GM21737 (cell line): Measurements from ENCODE around the gene TMEM119.

Source experiments
- ATAC-seq: cut with Tn5 transposase; IDR thresholded peaks from one replicate; pipeline ENCODE4 v1.9.1; 2021; ENCODE audit warnings: mild to moderate bottlenecking, moderate library complexity; ENCODE audit not compliant: unreplicated experiment

TMEM119 gene, protein sequence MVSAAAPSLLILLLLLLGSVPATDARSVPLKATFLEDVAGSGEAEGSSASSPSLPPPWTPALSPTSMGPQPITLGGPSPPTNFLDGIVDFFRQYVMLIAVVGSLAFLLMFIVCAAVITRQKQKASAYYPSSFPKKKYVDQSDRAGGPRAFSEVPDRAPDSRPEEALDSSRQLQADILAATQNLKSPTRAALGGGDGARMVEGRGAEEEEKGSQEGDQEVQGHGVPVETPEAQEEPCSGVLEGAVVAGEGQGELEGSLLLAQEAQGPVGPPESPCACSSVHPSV

DNA sequence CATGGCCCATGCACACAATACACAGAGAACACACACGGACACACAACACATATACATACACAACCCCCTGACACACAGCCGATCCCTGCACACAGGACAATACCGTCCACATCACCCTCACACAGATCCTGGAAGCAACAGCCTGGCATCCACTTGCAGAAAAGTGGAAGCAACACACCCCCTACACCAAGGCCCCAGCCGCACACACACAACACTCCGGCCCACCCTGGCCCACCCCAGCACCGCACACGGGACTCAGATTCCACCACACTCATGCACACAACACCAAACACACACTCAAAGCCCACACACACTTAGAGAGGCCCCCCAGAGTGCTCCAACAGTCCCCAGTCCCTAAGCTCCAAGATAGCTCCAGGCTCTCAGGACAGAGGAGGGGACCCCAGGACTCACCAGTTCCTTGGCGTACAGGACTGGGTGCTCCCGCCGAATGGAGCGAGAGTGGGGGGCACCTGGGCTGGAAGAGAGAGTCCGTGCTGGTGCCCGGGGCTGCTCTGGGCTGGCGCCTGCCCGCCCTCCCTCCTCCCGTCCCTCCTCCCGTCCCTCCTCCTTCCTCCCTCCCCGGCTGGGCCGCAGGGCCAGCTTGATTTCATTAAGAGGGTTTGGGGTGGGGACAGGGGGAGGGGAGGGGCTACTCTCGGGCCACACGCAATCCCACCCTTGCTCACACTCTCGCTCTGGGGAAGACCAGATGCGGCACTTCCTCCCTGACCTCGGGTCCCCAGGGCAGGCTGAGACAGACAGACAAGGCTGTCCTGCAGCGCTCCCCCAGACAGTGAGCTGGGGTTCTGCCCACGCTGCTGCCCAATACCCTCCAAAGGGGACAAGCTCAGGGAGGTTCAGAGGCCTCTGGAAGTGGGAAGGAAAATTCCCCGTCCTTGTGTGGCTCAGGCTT, at the start of gene TMEM119:
Gene TMEM119 (minus strand): TSS at position 526 of the 913 bp plus-strand sequence. CDS start 5,701 bp downstream, outside the sequence.
- no peak for ATAC-seq

DNA sequence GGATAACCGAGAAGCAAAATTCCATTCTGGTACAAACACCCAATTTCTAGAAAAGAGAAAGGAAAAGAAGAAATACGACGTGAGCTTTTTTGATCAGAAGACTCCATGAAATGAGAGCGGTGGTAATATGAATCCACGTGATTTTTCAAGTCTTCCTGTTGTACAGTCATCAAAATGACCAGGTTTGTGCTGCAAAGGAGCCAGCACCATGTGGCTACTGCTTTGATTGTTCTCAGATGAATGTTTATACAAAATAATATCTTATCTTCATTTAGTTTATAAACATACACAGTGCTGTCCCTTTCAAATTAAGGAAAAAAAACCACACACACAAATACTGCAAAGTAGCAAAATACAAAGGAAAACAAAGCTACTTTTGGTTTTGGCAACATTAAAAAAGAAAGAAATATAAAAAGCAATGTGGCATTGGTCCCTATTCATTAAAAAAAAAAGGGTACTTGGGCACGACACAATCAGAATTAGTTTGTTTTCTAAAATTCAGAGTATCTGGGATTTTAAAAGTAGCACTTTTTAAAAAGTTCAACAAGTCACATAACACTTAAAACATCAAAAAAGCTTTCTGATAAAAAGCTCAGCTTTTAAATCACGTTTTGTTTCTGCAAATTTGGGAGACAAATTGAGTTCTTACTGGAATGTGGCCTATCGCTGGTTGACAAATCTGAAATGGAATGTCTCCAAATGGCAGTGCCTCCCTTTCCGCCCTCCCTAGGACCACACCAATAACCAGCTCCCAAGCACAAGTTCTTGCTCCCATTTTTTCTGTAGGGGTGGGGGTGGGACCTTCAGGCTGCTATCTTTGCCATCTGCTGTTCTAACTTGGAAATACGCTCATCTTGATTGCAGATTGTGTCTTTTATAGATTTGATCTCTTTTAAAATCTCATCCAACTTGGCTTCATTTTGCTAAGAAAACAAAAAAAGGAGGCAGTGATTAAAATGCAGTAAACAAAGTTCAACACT, 49.0 kb upstream of the TMEM119 start:
- no peak for ATAC-seq

- no peak for ATAC-seq
Observed at GRCh38 chr12:108645686-108646599, 48.1 kb upstream of the TMEM119 start.

DNA sequence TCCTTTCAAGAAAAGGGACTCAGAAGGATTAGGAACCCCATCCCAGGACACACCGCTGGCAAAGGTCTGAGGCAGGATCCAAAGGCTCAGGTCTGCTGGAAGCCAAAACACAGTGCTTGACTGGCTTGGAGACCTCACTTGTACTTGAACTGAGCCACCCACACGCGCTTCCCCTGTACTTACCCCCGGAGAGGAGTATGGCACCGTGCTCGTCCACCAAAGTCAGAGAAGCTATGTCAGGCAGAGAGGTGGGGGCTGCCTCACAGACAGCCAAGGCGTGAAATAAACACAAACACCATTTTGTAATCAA, 46.9 kb upstream of the TMEM119 start:
- no peak for ATAC-seq

GRCh38 chr12:108643941-108644810, 46.3 kb upstream of the TMEM119 start:
- no peak for ATAC-seq

GRCh38 chr12:108642899-108643654, 45.2 kb upstream of the TMEM119 start:
- no peak for ATAC-seq

- ATAC-seq: no peak
Observed at GRCh38 chr12:108642269-108642870, 44.5 kb upstream of the TMEM119 start.

DNA sequence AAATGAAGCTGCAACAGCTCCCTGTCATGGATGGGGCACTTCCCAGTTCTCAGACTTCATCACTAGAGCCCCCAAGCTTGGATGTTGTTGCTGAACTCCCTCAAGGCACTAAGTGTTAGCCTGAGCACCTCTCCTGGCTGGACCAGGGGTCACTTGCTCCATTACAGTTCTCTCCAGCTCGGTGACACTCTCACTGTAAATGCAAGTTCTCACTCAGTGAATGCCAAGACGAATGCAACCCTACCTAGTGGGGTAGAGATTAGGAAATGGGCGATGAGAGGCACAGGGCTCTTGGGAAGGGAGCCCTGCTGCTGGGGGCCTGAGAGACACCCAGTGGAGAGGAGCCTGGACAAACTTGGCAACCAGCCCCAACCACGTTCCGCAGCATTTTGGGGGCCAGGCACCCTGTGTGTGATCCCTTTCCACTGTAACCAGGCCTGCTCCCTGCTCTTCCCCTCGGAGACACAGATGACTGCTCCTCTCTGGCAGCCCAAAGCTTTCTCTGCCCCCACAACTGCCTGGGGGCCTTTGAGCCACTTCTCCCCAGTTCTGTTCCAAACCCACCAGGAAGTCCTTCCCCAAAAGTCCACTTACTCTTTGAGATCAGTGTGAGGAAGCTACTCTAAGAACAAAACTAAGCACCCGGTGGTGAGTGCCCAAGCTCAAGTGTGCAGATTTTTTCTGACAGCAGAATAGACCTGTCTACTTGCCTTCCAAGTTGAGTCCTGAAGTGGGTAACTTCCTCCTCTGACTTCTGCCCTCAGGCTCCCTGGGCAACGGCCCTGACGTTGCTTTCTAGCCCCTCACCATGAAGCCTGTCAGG, 43.8 kb upstream of the TMEM119 start:
- ATAC-seq: no peak

DNA sequence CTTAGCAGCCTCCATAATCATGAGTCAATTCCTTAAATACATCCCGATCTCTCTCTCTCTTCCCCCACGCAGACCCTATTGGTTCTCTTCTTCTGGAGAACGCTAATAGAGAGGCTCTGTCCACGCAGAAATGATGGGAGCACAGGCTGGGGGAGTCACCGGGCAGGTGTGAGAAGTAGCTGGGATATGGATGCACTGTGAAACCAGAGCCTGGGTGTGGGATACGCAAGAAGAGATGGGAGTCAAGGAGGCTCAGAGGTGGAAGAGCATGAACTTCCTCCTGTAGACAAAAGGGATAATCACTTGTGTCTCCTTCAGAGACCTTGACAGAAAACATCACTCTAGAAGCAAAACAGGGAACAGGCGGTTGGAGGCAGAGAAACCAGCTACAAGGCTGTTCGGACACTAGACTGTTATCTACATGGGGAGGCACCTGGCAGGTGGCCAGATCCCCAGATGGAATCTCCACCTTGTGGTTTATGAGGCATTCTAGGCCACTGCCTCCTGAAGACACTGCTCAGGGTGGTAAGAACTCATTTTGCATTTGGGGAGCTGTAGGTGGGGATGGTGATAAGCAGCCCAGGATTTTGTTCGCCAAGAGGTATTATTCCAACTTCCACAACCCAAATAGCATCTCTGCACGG, 43.0 kb upstream of the TMEM119 start:
- ATAC-seq: no peak

DNA sequence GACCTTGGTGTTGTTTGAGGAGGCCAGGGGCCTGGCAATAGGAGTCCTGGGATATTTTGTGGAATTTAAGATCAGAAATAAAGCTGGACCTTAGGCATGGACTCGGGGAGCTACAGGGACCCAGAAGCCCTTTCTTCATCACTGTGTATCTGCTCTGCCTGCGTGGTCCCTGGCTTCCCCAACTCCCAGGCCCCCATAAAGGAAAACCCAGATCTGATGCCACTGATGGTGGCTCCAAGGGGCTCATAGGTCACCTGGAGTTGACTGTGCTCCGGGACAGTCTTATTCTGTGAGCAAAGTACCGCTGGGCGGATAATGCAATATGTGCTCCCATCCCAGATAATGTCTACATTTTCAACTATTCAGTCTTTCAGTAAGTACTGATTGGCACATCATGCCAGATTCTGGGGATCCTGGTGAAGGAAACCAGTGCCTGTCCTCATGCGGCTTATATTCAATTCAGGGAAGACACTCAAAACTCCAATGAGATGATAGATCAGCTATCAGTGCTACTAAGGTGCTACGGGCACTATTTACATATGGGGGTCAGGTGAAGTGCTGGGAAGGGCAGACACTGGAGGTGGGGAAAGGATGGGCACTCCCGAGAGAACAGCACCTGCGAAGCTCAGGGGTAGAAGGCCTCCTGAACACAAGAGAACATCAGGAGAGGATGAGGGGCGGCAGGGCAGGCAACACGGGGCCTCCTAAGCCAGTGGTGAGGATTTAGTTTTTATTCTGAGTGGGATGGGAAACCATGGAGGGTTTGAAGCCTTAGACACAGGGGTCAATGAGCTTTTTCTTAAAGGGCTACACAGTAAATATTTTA, 41.3 kb upstream of the TMEM119 start:
- no peak for ATAC-seq

DNA sequence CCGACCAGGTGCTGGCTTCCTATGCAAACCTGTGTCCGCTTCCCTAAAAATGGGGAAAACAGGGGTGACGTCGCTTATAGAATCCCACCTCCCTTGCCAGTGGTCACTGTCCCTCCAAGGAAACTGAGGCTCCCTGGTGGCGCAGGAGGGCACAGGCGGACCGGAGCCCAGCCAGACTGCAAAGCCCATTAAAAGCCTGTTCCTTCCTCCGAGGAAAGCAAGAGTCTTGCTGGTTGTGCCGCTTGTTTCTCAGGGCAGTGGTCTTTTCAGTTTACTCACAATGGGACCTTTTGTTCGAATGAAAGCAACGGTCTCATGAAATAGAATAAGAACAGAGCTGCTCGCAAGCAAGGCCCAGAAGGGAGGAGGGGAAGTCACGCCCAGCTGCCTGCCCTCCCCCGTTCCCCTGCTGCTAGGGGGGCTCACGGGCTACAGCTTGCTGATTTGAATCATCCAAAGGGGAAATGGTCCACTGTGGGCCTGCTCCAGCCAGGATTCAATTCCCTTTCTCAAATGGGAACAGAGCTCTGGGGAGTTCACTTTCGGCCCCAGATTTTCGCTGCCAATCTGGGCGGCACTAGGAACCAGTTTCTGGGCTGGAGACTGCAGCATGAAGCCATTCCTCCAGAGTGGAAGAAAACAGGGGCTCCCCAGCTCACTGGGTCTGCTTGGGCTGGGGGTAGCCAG, 40.4 kb upstream of the TMEM119 start:
- no peak for ATAC-seq

DNA sequence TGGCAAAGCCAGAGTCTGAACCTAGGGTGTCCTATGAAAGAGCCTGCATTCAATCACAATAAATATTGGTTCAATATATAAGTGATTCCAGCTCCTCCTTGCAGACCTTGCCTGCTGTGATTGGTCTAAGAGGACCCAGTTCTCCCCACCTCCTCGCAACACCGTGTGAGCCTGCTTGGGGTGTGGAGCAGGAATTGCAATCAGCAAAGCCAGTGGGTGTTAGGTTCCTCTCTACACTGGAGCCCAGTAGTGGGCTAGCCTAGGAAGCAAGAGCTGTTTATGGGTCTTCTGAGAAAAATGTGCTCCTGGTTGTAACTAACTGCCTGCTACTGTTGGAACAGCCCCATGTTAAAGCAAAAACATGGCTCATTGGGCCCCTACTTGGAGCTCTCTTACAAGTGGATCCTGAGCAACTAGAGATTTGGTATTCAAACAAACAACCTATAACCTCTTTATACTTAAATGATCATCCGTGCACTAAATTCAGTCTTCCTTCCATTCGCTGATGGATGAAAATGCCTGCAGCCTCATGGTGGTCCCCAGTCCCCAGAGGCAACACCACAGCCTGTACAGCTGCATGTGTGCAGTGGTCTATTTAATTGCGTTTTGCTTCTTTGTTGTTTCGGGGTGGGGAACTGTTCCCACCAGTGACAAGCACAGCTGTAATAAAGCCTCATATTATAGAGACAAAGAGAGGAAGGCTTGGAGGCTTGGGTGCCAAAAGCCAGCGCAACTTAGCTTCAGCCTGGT, 39.5 kb upstream of the TMEM119 start:
- ATAC-seq: no peak

GRCh38 chr12:108635997-108636808, 38.3 kb upstream of the TMEM119 start:
- ATAC-seq: peak; percentile 1
